Fibroblast of the aortic adventitia (primary cell): ENCODE measurements around the gene SGCE. TPM values are rescaled to one million over a fixed set of nuclear protein-coding genes. Genes with fewer than 3 reads are reported as not detected.

ENCODE experiments used
- DNase-seq: peaks from one replicate; pipeline ENCODE4 v3.0.0-alpha.2; 2010; ENCODE audit warnings: low read depth
- H3K4me3 ChIP-seq: 2 replicates; pipeline ENCODE4 v1.5.1; 2011; ENCODE audit warnings: low read depth, mild to moderate bottlenecking, control low read depth, low read length, moderate library complexity
- CTCF ChIP-seq: IDR thresholded peaks from 2 replicates; pipeline ENCODE4 v1.5.1; 2011; ENCODE audit warnings: mild to moderate bottlenecking, low read length, control low read depth, inconsistent platforms; ENCODE audit not compliant: insufficient read depth
- total RNA-seq: library from RNA; depleted of rRNA; stranded (reverse); fragments of >200 nt; gene quantifications from 2 replicates; pipeline ENCODE4 v1.2.3, GENCODE V29; 2012; ENCODE audit warnings: low replicate concordance

The SGCE gene
- total RNA-seq, 1 donor, result 100 TPM

GRCh38 chr7:94657771-94658693 is 2.1 kb upstream of the SGCE start:
- no peak for TF ChIP-seq CTCF
- DNase-seq, result peak; percentile 87
- H3K4me3 ChIP-seq, result peak overlapping the region; percentile 80

GRCh38 chr7:94656925-94657731 is 1.2 kb upstream of the SGCE start:
- peak; percentile 54 for DNase-seq
- peak overlapping the region; percentile 80 for H3K4me3 ChIP-seq
- TF ChIP-seq CTCF, result no peak

- TF ChIP-seq CTCF, result no peak
- peak overlapping the region; percentile 80 for H3K4me3 ChIP-seq
- DNase-seq, result no peak
Observed at GRCh38 chr7:94656658-94656924, 658 bp upstream of the SGCE start.

DNA sequence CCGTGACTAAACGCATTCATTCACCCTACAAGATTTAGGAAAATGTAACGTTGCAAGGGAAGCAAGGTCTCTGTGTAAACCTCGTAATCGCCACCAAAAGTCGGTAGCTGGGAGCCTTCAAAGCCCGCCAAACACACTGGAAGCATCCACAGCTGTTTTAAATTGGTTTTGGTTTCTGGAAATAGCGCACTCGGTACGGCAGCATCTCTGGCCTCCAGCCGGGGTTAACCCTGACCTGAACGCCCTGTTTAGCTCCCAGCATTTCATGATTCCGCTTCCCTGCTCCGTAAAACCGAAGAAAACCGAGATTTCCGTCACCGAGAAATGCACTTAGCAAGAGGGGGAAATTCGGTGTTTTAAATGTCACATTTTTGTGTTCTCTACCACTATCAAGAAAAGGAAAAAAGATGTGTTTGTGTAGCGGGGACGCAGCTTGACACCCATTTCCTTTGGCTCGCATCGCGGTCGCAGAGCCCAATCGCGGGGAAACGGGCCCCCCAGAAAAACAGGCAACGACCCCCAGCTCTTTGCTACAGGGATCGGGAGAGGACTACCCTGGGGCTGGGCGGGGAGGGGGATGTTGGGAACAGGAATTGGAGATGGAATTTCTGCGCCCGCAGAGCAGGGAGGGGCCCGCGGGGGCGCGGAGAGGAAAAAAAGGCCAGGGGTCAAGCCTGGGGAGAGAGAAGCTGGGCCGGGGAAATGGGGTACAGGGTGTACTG is 646 bp downstream of the SGCE start:
- peak; percentile 68 for DNase-seq
- TF ChIP-seq CTCF, result no peak
- H3K4me3 ChIP-seq, result peak overlapping the region; percentile 80

DNA sequence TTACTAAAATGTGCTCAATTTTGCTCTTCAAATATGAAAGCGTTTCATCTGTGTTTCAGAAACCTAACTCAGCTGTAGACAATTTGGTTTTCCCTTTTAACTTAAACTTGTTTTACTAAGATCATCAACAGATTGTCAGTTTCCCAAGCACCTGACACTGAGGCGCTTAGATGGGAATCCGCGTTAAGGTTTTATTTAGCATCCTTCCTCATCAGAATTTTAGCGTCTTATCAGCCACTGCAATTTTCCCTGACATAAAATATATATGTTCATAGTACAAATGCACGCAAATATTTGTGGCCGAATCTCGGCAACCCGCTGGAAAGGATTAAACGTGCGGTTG is 1.2 kb downstream of the SGCE start:
- peak overlapping the region; percentile 80 for H3K4me3 ChIP-seq
- no peak for TF ChIP-seq CTCF

GRCh38 chr7:94650147-94651051 is 5.5 kb downstream of the SGCE start:
- H3K4me3 ChIP-seq, result peak overlapping the region; percentile 4
- DNase-seq, result no peak
- TF ChIP-seq CTCF, result no peak

More for the DNA sequence above, 1.2 kb downstream of the SGCE start:
- no peak for DNase-seq
